Hepatocyte (in vitro differentiated cells): ENCODE results near the gene CRKL.

Source experiments
- EZH2 ChIP-seq: fragments of 200-600 bp; sonication (generic); IDR thresholded peaks from 2 replicates; pipeline ENCODE4 v1.6.1; 2016; ENCODE audit warnings: antibody characterized with exemption, mild to moderate bottlenecking, borderline replicate concordance
- TF ChIP-seq, protein P1 (sequence below): fragments of 200-600 bp; sonication (generic); IDR thresholded peaks from 2 replicates; pipeline ENCODE4 v1.5.1; 2016; ENCODE audit warnings: antibody characterized with exemption, mild to moderate bottlenecking; ENCODE audit not compliant: poor library complexity

DNA sequence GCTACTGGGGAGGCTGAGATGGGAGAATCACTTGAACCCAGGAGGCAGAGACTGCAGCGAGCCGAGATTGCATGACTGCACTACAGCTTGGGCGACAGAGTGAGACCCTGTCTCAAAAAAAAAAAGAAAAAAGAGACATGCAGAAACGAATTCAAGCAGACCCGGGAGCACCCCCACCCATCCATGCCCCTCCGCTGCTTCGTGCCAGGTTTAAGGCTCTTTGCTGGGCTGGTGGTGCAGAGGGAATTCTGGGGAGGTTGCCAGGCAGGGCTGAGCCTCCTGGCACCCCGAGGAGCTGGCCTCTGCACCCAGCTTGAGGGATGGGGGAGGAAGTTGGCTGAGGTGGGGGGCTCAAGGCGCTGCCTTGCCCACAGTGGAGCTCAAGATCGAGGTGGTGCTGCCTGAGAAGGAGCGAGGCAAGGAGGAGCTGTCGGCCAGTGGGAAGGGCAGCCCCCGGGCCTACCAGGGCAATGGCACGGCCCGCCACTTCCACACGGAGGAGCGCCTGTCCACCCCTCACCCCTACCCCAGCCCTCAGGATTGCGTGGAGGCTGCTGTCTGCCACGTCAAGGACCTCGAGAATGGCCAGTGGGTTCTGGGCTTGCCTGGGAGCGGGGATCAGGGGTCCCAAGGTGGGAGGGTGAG lies 55.8 kb downstream of the CRKL start:
- TF ChIP-seq, protein P1, sequence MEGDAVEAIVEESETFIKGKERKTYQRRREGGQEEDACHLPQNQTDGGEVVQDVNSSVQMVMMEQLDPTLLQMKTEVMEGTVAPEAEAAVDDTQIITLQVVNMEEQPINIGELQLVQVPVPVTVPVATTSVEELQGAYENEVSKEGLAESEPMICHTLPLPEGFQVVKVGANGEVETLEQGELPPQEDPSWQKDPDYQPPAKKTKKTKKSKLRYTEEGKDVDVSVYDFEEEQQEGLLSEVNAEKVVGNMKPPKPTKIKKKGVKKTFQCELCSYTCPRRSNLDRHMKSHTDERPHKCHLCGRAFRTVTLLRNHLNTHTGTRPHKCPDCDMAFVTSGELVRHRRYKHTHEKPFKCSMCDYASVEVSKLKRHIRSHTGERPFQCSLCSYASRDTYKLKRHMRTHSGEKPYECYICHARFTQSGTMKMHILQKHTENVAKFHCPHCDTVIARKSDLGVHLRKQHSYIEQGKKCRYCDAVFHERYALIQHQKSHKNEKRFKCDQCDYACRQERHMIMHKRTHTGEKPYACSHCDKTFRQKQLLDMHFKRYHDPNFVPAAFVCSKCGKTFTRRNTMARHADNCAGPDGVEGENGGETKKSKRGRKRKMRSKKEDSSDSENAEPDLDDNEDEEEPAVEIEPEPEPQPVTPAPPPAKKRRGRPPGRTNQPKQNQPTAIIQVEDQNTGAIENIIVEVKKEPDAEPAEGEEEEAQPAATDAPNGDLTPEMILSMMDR, result no peak
- no peak for TF ChIP-seq EZH2
